Activated B cell treated with CpG ODN at 0.5 μM for 24 hours (primary cell): ENCODE results near the gene KRT76. TPM values are rescaled to one million over a fixed set of nuclear protein-coding genes. Genes with fewer than 3 reads are reported as not detected.

ENCODE experiments used
- ATAC-seq: fragments of 200-7000 bp; cut with Tn5 transposase; one replicate; pipeline ENCODE4 v1.10.0; 2021; ENCODE audit warnings: low read depth, mild to moderate bottlenecking, moderate library complexity
- CTCF ChIA-PET: fragments of 350-600 bp; sonication (Branson Sonifier 250); formaldehyde crosslinking; loops from one replicate; lab custom pipeline; 2021; ENCODE audit warnings: antibody characterized with exemption; lab: Charles Lee
- POLR2A ChIA-PET: fragments of 350-600 bp; sonication (Branson Sonifier 250); formaldehyde crosslinking; loops from one replicate; lab custom pipeline; 2021; ENCODE audit warnings: antibody characterized with exemption; lab: Charles Lee
- DNase-seq: peaks from one replicate; pipeline ENCODE4 v3.0.0; 2022
- H3K27ac Mint-ChIP-seq: one replicate; pipeline ENCODE4 v1.8.0; 2020; ENCODE audit warnings: mixed read lengths
- H3K27me3 Mint-ChIP-seq: one replicate; pipeline ENCODE4 v1.8.0; 2021; ENCODE audit warnings: mixed read lengths
- H3K36me3 Mint-ChIP-seq: one replicate; pipeline ENCODE4 v1.8.0; 2021; ENCODE audit warnings: low read depth, mixed read lengths
- H3K4me1 Mint-ChIP-seq: one replicate; pipeline ENCODE4 v1.8.0; 2021; ENCODE audit warnings: mixed read lengths
- H3K4me3 Mint-ChIP-seq: one replicate; pipeline ENCODE4 v1.8.0; 2020; ENCODE audit warnings: mild to moderate bottlenecking, mixed read lengths
- H3K9me3 Mint-ChIP-seq: one replicate; pipeline ENCODE4 v1.8.0; 2020; ENCODE audit warnings: mixed read lengths
- intact Hi-C: fragments of 100-400 bp; cut with micrococcal nuclease; formaldehyde crosslinking; loops from one replicate; pipeline ENCODE4 v1.15.1; 2024
- total RNA-seq: library from RNA; stranded (reverse); gene quantifications from 2 replicates; pipeline ENCODE4 v1.2.3, GENCODE V29; 2022
- TF ChIP-seq, protein P1 (sequence below): fragments of 200-600 bp; IDR thresholded peaks from one replicate; pipeline ENCODE4 v1.8.0; 2022; ENCODE audit warnings: antibody characterized with exemption, mild to moderate bottlenecking

Gene KRT76
- total RNA-seq, result not detected in 2 replicates

- ATAC-seq, result no peak
- Mint-ChIP-seq H3K4me3 (no peak within 1 kb of the TSS), H3K4me1 (no peaks in the 10 kb centered on the region), H3K36me3 (no peaks in the 10 kb centered on the region), H3K27me3 (peaks cover 12% of the 10 kb centered on the region), H3K27ac (no peak within 1 kb of the TSS), H3K9me3 (no peaks in the 10 kb centered on the region)
- CTCF ChIA-PET, result no interaction called here
- intact Hi-C loops, result no loop called here
- TF ChIP-seq, protein P1, sequence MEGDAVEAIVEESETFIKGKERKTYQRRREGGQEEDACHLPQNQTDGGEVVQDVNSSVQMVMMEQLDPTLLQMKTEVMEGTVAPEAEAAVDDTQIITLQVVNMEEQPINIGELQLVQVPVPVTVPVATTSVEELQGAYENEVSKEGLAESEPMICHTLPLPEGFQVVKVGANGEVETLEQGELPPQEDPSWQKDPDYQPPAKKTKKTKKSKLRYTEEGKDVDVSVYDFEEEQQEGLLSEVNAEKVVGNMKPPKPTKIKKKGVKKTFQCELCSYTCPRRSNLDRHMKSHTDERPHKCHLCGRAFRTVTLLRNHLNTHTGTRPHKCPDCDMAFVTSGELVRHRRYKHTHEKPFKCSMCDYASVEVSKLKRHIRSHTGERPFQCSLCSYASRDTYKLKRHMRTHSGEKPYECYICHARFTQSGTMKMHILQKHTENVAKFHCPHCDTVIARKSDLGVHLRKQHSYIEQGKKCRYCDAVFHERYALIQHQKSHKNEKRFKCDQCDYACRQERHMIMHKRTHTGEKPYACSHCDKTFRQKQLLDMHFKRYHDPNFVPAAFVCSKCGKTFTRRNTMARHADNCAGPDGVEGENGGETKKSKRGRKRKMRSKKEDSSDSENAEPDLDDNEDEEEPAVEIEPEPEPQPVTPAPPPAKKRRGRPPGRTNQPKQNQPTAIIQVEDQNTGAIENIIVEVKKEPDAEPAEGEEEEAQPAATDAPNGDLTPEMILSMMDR, result no peak
- DNase-seq, result no peak
- POLR2A ChIA-PET, result no interaction called here
Measured at GRCh38 chr12:52776913-52777395, at the start of gene KRT76. Gene KRT76, minus strand, starts transcription at chr12:52777345. Its CDS starts 54 bp downstream, at chr12:52777291.

DNA sequence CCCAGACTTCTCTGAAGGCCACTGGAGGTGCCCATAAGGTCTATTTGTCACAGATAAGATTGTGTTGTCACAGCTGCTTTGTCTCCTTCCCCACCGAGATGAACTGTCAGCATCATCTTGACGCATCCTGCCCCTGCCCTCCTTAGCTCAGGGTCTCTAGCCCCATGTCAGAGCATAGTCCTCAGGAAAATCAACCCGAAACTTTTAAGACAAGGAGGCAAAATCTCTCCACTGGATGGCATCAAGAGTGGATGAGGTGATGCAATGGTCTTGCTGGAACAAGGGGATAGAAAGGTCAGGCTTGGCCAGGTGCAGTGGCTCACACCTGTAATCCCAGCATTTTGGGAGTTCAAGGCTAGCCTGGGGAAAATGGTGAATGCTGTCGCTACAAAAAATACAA, 48.8 kb upstream of the KRT76 start:
- Mint-ChIP-seq H3K4me3 (no peak overlapping the region), H3K4me1 (no peaks in the 10 kb centered on the region), H3K9me3 (no peaks in the 10 kb centered on the region), H3K36me3 (no peaks in the 10 kb centered on the region), H3K27me3 (peaks cover 9% of the 10 kb centered on the region), H3K27ac (no peak overlapping the region)
- DNase-seq, result no peak
- CTCF ChIA-PET, result no interaction called here
- intact Hi-C loops, result no loop called here
- no peak for ATAC-seq
- POLR2A ChIA-PET, result no interaction called here
- TF ChIP-seq, protein P1, result no peak

DNA sequence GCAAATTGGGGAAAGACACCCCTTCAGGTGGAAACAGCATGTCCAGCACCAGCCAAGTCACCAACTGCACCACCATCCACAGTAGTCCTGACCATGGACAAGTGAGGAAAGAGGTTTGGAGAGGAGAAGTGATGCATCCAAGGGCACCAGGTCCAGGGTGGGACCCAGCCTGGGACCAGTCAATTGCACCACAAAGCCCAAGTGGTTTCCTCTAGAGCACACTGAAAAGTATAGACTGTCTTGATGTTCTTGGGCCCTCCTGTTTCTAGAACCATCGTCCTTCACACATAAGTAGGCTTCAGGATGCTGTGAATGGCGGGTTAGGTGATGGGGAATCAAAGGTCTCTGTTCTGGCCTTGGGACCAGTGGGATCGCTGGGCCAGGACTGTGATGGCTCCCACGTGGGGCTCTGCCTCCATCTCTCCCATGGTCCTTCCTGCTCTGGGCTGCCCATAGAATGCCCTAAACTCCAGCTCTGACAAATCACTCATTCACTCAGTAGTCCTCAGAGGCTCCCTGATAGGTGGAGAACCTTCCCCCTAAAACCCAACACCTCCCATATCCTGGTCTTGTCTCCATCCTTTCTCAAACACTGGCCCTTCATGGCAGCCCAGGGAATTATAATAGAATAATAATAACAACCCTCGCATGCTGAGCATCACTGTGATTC, 47.7 kb upstream of the KRT76 start:
- Mint-ChIP-seq H3K27me3 (peaks cover 12% of the 10 kb centered on the region), H3K4me3 (no peak overlapping the region), H3K36me3 (no peaks in the 10 kb centered on the region), H3K27ac (no peak overlapping the region), H3K9me3 (no peaks in the 10 kb centered on the region), H3K4me1 (no peaks in the 10 kb centered on the region)
- CTCF ChIA-PET, result no interaction called here
- no peak for ATAC-seq
- intact Hi-C loops, result no loop called here
- no peak for DNase-seq
- POLR2A ChIA-PET, result no interaction called here
- TF ChIP-seq, protein P1, result no peak

DNA sequence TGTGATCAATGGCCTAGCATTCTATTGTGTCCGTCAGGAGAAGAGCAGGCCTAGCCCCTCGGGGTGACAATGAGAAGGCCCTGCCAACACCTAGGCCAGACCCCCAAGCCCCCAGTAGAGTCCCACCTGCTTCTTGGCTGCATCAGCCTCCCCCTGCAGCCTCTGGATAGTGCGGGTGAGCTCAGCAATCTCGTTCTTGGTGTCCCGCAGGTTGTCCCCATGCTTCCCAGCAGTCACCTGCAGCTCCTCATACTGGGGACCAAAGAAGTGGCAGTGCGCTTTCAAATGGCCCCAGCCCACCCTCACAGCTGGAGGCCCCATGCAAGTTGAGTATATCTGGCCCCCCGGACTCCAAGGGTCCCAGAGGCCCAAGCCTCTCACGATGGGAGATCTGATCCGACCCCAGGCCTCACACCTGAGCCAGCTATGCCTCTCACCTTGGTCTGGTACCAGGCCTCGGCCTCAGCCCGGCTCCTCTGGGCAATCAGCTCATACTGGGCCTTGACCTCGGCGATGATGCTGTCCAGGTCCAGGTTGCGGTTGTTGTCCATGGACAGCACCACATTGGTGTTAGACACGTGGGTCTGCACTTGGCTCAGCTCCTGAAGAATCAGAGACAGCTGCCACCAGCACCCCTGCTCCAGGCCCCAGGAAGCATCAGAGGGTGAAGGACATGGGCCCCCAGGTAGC, 46.8 kb upstream of the KRT76 start:
- ChIA-PET CTCF (no interaction called here), POLR2A (no interaction called here)
- no peaks in the 10 kb centered on the region for H3K4me1 Mint-ChIP-seq
- H3K9me3 Mint-ChIP-seq, result no peaks in the 10 kb centered on the region
- TF ChIP-seq, protein P1, result no peak
- peaks cover 15% of the 10 kb centered on the region for H3K27me3 Mint-ChIP-seq
- ATAC-seq, result no peak
- H3K36me3 Mint-ChIP-seq, result no peaks in the 10 kb centered on the region
- intact Hi-C loops, result no loop called here
- no peak for DNase-seq
- no peak overlapping the region for H3K27ac Mint-ChIP-seq
- H3K4me3 Mint-ChIP-seq, result no peak overlapping the region

DNA sequence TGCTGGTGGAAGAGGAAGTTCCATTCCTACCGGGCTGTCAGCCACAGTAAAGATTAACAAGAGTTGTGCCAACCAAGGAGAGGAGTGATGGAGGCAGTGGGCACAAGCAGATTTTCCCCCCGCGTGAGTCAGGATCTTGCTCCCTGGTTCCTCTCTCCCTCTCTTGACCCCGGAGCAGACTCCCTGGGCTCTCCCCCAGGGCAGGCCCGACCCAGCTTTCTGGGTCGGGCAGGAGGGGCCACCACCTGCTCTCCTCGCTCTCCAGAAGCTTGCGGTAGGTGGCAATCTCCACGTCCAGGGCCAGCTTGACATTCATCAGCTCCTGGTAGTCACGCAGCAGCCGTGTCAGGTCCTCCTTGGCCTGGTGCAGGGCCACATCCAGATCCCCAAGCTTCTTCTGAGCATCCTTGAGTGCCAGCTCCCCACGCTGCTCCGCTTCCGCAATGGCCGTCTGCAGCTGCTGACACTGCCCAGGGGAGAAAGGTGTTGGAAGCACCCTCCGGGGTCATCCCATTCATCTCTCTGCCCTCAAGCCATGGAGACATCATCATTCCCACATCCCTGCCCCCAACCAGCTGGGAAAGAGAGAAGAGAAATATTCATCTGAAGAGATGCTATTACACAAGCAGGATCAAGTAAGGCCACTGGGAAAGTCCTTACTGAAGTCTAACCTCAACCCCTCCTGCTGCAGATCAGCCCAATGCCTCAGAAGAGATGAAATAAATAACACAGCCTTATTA, 45.8 kb upstream of the KRT76 start:
- no peak for DNase-seq
- ChIA-PET CTCF (no interaction called here), POLR2A (no interaction called here)
- intact Hi-C loops, result no loop called here
- TF ChIP-seq, protein P1, result no peak
- Mint-ChIP-seq H3K4me3 (no peak overlapping the region), H3K27ac (no peak overlapping the region), H3K27me3 (peaks cover 21% of the 10 kb centered on the region), H3K9me3 (no peaks in the 10 kb centered on the region), H3K4me1 (no peaks in the 10 kb centered on the region), H3K36me3 (no peaks in the 10 kb centered on the region)
- ATAC-seq, result no peak
